Stomach (tissue), 4 donors: ENCODE measurements around the gene AUTS2.

ENCODE experiments used
- EP300 ChIP-seq: sonication (generic); formaldehyde crosslinking; IDR thresholded peaks from one replicate; pipeline ENCODE4 v1.6.1; 2017; ENCODE audit warnings: antibody characterized with exemption
- TF ChIP-seq, protein P1 (sequence below), 7 experiments: fragments of 450-650 bp in 4 of 7; fragments of 200-600 bp in 3 of 7; sonication (generic) in 3 of 7; IDR thresholded peaks; one replicate each; pipeline ENCODE4 v1.5.1; 2016 to 2019; ENCODE audit warnings: antibody characterized with exemption in 7 of 7, control low read depth in 2 of 7, mild to moderate bottlenecking in 1 of 7

DNA sequence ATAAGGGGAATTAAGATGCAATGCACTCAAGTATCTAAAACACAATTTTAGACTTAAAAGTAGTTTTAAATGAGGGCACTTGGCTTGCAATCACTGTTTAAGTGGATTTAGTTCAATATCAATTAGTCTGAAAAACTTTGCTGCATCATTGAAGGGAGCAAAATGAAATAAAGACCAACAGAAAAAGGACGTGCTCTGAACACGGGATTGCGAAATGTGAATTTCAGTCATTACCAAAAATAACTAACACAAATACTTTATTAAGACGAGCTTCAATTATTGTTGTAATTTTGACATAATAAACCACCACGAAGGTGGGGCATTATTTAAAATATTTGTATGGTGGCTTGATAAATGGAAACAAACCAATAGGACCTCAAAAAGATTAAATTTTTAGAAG, 1171.9 kb downstream of the AUTS2 start:
- TF ChIP-seq, protein P1, sequence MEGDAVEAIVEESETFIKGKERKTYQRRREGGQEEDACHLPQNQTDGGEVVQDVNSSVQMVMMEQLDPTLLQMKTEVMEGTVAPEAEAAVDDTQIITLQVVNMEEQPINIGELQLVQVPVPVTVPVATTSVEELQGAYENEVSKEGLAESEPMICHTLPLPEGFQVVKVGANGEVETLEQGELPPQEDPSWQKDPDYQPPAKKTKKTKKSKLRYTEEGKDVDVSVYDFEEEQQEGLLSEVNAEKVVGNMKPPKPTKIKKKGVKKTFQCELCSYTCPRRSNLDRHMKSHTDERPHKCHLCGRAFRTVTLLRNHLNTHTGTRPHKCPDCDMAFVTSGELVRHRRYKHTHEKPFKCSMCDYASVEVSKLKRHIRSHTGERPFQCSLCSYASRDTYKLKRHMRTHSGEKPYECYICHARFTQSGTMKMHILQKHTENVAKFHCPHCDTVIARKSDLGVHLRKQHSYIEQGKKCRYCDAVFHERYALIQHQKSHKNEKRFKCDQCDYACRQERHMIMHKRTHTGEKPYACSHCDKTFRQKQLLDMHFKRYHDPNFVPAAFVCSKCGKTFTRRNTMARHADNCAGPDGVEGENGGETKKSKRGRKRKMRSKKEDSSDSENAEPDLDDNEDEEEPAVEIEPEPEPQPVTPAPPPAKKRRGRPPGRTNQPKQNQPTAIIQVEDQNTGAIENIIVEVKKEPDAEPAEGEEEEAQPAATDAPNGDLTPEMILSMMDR (IDR thresholded peaks at IDR 0.05): no peak
- no peak for TF ChIP-seq EP300
